IMR-90 (cell line): ENCODE data around the gene ZNF705A.
"Not testable (repeated sequence)": the region's sequence is repeated elsewhere in the genome, so short reads cannot be mapped to it uniquely, and the experiment has no call there.

Experiments
- CEBPB ChIP-seq: IDR thresholded peaks from 2 replicates; pipeline ENCODE4 v1.6.1; 2012; ENCODE audit warnings: low read depth, low read length, improper control_type of control experiment
- TF ChIP-seq, protein P1 (sequence below): conservative IDR thresholded peaks from 2 replicates; pipeline ENCODE4 v1.5.1; 2012; ENCODE audit warnings: mild to moderate bottlenecking, low read depth, low read length, improper control_type of control experiment
- TF ChIP-seq, protein P2 (sequence below): fragments of 150-350 bp; IDR thresholded peaks from 2 replicates; pipeline ENCODE4 v1.6.1; 2017; ENCODE audit warnings: mild to moderate bottlenecking, antibody characterized with exemption, low read length, low read depth

DNA sequence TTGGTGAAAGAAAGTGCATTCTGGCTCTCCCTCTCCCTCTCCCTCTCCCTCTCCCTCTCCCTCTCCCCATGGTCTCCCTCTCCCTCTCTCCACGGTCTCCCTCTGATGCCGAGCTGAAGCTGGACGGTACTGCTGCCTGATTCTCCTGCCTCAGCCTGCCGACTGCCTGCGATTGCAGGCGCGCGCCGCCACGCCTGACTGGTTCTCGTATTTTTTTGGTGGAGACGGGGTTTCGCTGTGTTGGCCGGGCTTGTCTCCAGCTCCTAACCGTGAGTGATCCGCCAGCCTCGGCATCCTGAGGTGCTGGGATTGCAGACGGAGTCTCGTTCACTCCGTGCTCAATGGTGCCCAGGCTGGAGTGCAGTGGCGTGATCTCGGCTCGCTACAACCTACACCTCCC lies 26.5 kb downstream of the ZNF705A start:
- TF ChIP-seq, protein P1, sequence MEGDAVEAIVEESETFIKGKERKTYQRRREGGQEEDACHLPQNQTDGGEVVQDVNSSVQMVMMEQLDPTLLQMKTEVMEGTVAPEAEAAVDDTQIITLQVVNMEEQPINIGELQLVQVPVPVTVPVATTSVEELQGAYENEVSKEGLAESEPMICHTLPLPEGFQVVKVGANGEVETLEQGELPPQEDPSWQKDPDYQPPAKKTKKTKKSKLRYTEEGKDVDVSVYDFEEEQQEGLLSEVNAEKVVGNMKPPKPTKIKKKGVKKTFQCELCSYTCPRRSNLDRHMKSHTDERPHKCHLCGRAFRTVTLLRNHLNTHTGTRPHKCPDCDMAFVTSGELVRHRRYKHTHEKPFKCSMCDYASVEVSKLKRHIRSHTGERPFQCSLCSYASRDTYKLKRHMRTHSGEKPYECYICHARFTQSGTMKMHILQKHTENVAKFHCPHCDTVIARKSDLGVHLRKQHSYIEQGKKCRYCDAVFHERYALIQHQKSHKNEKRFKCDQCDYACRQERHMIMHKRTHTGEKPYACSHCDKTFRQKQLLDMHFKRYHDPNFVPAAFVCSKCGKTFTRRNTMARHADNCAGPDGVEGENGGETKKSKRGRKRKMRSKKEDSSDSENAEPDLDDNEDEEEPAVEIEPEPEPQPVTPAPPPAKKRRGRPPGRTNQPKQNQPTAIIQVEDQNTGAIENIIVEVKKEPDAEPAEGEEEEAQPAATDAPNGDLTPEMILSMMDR: not testable (repeated sequence)
- TF ChIP-seq CEBPB: not testable (repeated sequence)
- TF ChIP-seq, protein P2, sequence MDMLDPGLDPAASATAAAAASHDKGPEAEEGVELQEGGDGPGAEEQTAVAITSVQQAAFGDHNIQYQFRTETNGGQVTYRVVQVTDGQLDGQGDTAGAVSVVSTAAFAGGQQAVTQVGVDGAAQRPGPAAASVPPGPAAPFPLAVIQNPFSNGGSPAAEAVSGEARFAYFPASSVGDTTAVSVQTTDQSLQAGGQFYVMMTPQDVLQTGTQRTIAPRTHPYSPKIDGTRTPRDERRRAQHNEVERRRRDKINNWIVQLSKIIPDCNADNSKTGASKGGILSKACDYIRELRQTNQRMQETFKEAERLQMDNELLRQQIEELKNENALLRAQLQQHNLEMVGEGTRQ: not testable (repeated sequence)
